Activated CD4-positive, alpha-beta T cell treated with anti-CD3 and anti-CD28 coated beads, Interleukin-2, amount 50 U/mL, for 24 hours (primary cell): ENCODE data around the gene ASCC1.

Experiments used
- DNase-seq, 2 donors: peaks; one replicate each; pipeline ENCODE4 v3.0.0-alpha.2; 2020; ENCODE audit warnings: low read depth in 1 of 2, low spot score in 1 of 2

Gene ASCC1

GRCh38 chr10:72104472-72105097, 111.5 kb downstream of the ASCC1 start:
- DNase-seq, result no peak

GRCh38 chr10:72099600-72099921, 116.5 kb downstream of the ASCC1 start:
- no peak for DNase-seq

GRCh38 chr10:72098836-72099599, 117.1 kb downstream of the ASCC1 start:
- DNase-seq, result no peak

DNA sequence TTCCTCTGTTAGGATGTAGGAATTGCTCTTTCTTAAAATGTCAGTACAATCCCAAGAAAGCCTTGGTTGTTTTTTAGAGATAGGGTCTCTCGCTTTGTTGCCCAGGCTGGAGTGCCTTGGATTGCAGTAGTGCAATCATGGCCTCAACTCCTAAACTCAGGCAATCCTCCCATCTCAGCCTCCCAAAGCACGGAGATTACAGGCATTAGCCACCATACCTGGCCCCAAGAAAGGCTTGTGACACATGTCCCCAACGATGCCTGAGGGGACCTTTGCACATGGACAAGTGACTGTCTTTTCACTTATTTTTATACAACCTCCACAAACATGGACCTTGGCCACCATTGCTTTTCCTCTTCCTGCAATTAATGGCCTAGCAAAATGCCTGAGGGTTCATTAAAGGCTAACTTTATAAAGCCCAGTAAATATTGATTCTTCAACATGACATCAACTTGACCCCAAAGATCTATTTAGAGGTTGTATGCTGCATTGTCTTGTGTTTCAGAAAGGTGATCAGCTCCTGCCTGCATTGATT, 117.7 kb downstream of the ASCC1 start:
- no peak for DNase-seq

- no peak for DNase-seq
These were observed 118.4 kb downstream of the ASCC1 start for GRCh38 chr10:72097448-72098300.

DNA sequence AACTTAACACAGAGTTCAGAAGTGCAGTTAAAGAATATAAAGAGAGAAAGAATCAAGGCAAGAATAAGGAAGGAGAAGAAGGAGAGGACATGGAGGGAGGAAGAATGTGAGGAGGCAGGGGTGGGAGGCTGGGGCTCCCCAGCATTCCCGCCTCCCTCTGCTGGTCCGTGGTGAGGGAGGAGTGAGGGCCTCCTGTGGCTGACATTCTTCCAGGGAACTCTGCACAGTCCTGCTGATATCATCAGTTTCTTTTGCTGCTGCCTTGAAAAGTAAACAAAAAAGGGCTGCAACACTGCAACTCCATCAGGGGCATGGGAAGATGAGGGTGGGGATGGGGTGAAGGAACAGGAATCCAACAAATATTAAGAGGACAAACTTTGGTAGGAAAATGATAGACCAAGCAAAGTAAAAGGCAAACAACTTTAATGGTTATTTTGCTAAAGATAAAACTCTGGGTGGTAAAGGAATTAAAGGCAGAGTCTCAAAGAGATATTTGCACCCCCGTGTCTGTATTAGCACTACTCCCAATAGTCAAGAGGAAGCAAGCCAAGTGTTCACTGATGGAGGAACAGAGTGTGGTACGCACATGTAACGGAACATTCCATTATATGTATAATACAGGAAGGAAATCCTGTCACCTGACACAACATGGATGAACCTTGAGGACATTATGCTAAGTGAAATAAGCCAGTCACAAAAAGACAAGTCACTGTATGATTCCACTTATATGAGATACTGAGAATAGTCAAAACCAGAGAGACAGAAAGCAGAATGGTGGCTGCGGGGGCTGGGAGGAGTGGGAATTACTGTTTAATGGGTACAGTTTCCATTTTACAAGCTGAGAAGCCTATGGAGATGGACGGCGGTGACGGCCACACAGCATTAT, 119.7 kb downstream of the ASCC1 start:
- no peak for DNase-seq

DNA sequence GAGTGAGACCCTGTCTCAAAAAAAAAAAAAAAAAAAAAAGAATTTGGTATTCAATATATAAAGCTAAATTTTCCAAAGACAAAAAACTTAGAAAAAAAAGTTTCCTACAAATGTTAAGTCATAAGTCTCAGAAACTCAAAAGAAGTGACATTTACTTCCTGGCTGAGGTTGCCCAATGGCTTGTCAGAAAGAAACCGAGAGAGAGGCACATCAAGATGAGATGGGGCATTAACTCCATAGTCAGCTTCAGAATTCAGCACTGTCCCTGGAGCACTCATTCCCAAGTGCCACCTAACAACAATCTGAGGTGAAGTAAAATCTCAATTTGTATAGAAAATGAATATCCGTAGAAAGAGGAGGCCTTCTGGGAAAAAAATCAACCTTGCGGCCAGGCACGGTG, 120.9 kb downstream of the ASCC1 start:
- DNase-seq, result no peak

- DNase-seq, result no peak
These were observed 121.5 kb downstream of the ASCC1 start for GRCh38 chr10:72094574-72094973.

- DNase-seq, result no peak
These were observed 122.6 kb downstream of the ASCC1 start for GRCh38 chr10:72093450-72093849.

DNA sequence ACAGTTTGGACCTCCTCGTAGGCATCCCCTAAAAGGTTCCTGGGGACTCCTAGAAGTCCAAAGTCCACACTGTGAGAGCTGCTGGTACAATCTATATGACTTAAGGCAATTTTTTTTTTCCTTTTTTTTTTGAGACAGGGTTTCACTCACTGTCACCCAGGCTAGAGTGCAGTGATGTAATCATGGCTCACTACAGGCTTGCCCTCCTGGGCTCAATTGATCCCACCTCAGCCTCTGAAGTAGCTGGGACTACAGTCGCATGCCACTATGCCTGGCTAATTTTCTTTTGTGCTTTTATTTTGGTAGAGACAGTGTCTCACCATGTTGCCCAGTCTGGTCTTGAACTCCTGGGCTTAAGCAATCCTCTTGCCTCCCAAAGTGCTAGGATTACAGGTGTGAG, 123.1 kb downstream of the ASCC1 start:
- no peak for DNase-seq

DNA sequence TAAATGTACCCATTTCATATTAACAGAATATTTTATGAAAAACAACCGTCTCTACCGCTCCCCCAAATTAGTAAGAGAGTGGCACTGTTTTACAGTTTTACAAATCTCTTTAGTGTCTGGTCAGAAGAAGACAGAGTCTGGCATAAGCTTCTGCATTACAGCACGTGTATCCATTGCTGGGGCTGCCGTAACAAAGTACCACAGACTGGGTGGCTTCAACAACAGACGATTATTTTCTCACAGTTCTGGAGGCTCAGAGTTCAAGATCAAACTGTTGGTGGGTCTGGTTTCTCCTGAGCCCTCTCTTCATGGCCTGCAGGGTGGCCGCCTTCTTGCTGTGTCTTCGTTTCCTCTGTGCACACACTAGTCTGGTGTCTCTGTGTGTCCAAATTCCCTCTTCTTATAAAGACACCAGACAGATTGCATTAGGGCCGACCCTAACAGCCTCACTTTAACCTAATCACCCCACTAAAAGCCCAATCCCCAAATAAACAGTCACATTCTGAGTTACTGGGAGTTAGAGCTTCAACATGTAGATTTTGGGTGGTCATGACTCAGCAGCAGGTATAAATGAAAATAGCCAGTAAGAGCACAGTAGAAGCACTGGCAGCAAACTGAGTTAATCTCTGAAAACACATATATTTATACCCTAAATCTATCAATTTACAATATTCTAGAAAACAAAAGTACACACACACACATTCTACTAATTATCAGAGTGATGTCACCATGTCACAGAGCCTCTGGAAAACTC, 123.7 kb downstream of the ASCC1 start:
- no peak for DNase-seq

GRCh38 chr10:72090326-72090725, 125.8 kb downstream of the ASCC1 start:
- no peak for DNase-seq

- DNase-seq, result no peak
These were observed 126.5 kb downstream of the ASCC1 start for GRCh38 chr10:72089618-72090017.

GRCh38 chr10:72088889-72089575, 127.0 kb downstream of the ASCC1 start:
- DNase-seq, result no peak

DNA sequence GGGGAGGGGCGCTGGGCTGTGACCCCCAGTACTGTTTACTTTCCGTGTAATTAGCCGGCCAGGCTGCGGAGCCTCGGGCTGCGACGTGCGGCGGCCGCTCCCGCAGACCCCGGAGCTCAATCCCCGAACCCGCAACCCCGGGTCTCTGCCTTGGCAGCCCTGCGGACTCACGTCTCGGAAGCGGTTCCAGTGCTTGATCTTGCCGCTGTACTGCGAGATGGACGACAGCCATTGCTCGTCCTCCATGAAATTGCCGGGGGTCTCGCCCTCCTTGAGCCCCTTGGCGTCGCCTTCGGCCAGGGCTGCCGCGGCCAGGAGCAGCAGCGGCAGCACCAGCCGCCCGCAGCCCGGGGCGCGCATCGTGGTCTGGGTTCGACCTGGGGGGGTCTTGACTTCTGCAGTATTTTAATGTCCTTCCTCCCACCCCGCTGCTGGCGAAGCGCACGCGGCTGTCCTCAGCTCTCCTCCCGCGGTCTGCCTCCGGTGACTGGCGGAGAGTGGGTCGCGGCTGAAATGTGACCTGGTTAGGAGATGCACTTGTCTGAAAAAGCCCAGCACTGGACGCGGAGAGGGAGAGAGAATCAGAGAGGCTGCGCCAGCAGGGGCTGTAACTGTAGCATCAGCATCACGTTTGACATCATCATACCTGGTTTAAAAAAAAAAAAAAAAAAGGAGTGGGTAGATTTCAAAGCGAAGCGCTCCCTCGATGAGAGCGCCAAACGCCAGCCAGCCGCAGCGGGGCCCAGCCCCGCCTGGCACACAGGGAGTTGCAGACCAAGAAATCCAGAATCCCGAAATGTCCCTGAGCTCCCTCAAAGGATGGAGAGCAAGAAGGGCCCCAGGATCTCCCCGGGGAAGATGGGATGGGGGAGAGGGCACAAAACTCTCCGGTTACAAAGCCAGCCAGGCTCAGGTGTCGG, 127.8 kb downstream of the ASCC1 start, which contains the start of gene SPOCK2:
Gene SPOCK2 (minus strand): TSS at position 583 of the 920 bp plus-strand sequence. CDS start 223 bp downstream, at position 360.
- peak; percentile 46 to 56 for DNase-seq

DNA sequence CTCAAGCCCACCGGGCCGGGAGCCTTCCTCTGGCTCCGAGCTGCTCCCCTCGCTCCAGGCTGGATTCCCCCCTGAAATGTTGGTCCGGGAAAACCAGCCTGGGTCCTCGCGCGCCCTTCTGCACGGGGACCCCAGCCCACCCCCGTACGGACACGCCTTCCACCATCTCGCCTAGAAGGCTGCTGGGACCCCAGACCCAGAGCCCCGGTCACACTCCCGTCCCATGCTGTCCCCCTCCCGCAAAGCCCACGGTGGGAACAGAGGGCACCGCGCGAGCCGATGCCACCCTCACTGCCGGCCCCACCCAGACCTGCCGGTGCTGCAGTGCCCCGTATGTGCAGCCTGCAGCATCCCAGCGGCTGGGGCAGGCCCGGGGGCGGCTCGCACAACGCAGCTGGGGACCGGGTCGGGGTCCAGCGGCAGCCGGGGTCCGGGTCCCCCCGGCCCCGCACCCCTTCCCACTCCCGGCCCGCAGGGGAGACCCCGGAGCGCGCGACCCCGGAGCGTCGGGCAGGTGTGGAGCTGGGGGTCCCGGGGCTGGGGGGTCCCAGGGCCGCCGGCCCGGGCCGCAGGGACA, 128.6 kb downstream of the ASCC1 start:
- no peak for DNase-seq

GRCh38 chr10:72086466-72087391, 129.3 kb downstream of the ASCC1 start:
- no peak for DNase-seq
